H9 (cell line): Measurements from ENCODE around the gene GPX5. TPM values are rescaled to one million over a fixed set of nuclear protein-coding genes. Genes with fewer than 3 reads are reported as not detected.

Experiments
- DNase-seq: peaks from one replicate; pipeline ENCODE4 v3.0.0-alpha.2; 2017
- H2AFZ ChIP-seq: one replicate; pipeline ENCODE4 v1.6.1; 2013; ENCODE audit warnings: mild to moderate bottlenecking, low read length, control low read depth, moderate library complexity
- H2AK5ac ChIP-seq: 2 replicates; pipeline ENCODE4 v1.6.1; 2013; ENCODE audit warnings: low read length, control low read depth, mixed read lengths; ENCODE audit not compliant: insufficient read length
- H2BK120ac ChIP-seq: one replicate; pipeline ENCODE4 v1.6.1; 2013; ENCODE audit warnings: low read depth, mild to moderate bottlenecking, low read length, control low read depth, inconsistent platforms; ENCODE audit not compliant: poor library complexity, severe bottlenecking
- H2BK12ac ChIP-seq: 2 replicates; pipeline ENCODE4 v1.6.1; 2013; ENCODE audit warnings: low read length, control low read depth, mixed read lengths, low read depth; ENCODE audit not compliant: insufficient read length
- H2BK15ac ChIP-seq: 2 replicates; pipeline ENCODE4 v1.6.1; 2013; ENCODE audit warnings: low read depth, low read length, control low read depth
- H2BK20ac ChIP-seq: one replicate; pipeline ENCODE4 v1.6.1; 2013; ENCODE audit warnings: low read depth, mild to moderate bottlenecking, low read length, control low read depth, inconsistent platforms; ENCODE audit not compliant: poor library complexity, severe bottlenecking
- H2BK5ac ChIP-seq: 2 replicates; pipeline ENCODE4 v1.6.1; 2013; ENCODE audit warnings: low read length, control low read depth, mixed read lengths; ENCODE audit not compliant: insufficient read length
- H3K14ac ChIP-seq: 2 replicates; pipeline ENCODE4 v1.6.1; 2013; ENCODE audit warnings: low read length, control low read depth; ENCODE audit not compliant: insufficient read depth
- H3K18ac ChIP-seq: 2 replicates; pipeline ENCODE4 v1.6.1; 2013; ENCODE audit warnings: low read depth, mild to moderate bottlenecking, mixed read lengths, low read length, control low read depth; ENCODE audit not compliant: insufficient read length
- H3K23ac ChIP-seq: 2 replicates; pipeline ENCODE4 v1.6.1; 2013; ENCODE audit warnings: low read length, control low read depth, mixed read lengths, low read depth; ENCODE audit not compliant: insufficient read length
- H3K23me2 ChIP-seq: 2 replicates; pipeline ENCODE4 v1.6.1; 2013; ENCODE audit warnings: low read depth, mild to moderate bottlenecking, mixed read lengths, low read length, control low read depth; ENCODE audit not compliant: insufficient read length, poor library complexity, severe bottlenecking
- H3K27ac ChIP-seq: 2 replicates; pipeline ENCODE4 v1.5.1; 2013; ENCODE audit warnings: low read length, control low read depth, mixed read lengths, low read depth; ENCODE audit not compliant: insufficient read length
- H3K27me3 ChIP-seq: 2 replicates; pipeline ENCODE4 v1.6.1; 2013; ENCODE audit warnings: low read length, control low read depth, inconsistent platforms; ENCODE audit not compliant: insufficient read depth
- H3K4ac ChIP-seq: 2 replicates; pipeline ENCODE4 v1.6.1; 2013; ENCODE audit warnings: low read depth, mild to moderate bottlenecking, control low read depth, inconsistent platforms, low read length, moderate library complexity
- H3K4me1 ChIP-seq: 2 replicates; pipeline ENCODE4 v1.6.1; 2013; ENCODE audit warnings: low read length, control low read depth, inconsistent platforms; ENCODE audit not compliant: insufficient read depth
- H3K4me2 ChIP-seq: 2 replicates; pipeline ENCODE4 v1.6.1; 2013; ENCODE audit warnings: low read length, control low read depth, mixed read lengths; ENCODE audit not compliant: insufficient read length, insufficient read depth
- H3K56ac ChIP-seq: 2 replicates; pipeline ENCODE4 v1.6.1; 2013; ENCODE audit warnings: low read depth, mild to moderate bottlenecking, mixed read lengths, low read length, control low read depth; ENCODE audit not compliant: insufficient read length
- H3K79me1 ChIP-seq: 2 replicates; pipeline ENCODE4 v1.6.1; 2013; ENCODE audit warnings: low read depth, mild to moderate bottlenecking, moderate library complexity, low read length, control low read depth, inconsistent platforms; ENCODE audit not compliant: insufficient read depth, poor library complexity, severe bottlenecking
- H3K79me2 ChIP-seq: 2 replicates; pipeline ENCODE4 v1.6.1; 2013; ENCODE audit warnings: low read length, control low read depth, inconsistent platforms; ENCODE audit not compliant: insufficient read depth
- H3K9ac ChIP-seq: 2 replicates; pipeline ENCODE4 v1.6.1; 2013; ENCODE audit warnings: low read length, control low read depth, mixed read lengths; ENCODE audit not compliant: insufficient read length; ENCODE audit errors: extremely low read depth
- H3K9me3 ChIP-seq: one replicate; pipeline ENCODE4 v1.6.1; 2013; ENCODE audit warnings: low read depth, low read length, inconsistent platforms; ENCODE audit not compliant: control insufficient read depth
- H3T11ph ChIP-seq: one replicate; pipeline ENCODE4 v1.6.1; 2013; ENCODE audit warnings: mild to moderate bottlenecking, low read length, control low read depth, inconsistent platforms
- H4K20me1 ChIP-seq: one replicate; pipeline ENCODE4 v1.6.1; 2013; ENCODE audit not compliant: control insufficient read depth, insufficient read length, insufficient read depth
- H4K5ac ChIP-seq: 2 replicates; pipeline ENCODE4 v1.6.1; 2013; ENCODE audit warnings: low read depth, mild to moderate bottlenecking, mixed read lengths, low read length, control low read depth; ENCODE audit not compliant: insufficient read length
- H4K8ac ChIP-seq: replicated peaks from 2 replicates; pipeline ENCODE4 v1.6.1; 2013; ENCODE audit warnings: low read length, control low read depth, mixed read lengths, low read depth; ENCODE audit not compliant: insufficient read length
- H4K91ac ChIP-seq: 2 replicates; pipeline ENCODE4 v1.6.1; 2013; ENCODE audit warnings: low read depth, mild to moderate bottlenecking, moderate library complexity, mixed read lengths, low read length, control low read depth; ENCODE audit not compliant: insufficient read length
- H3K27ac Mint-ChIP-seq, 3 experiments: 2 replicates in 2 of 3; 3 replicates in 1 of 3; pipeline ENCODE4 v1.8.0; 2020 to 2021; ENCODE audit warnings: mixed read lengths in 3 of 3, mild to moderate bottlenecking in 1 of 3, moderate library complexity in 1 of 3
- H3K27me3 Mint-ChIP-seq: 2 replicates; pipeline ENCODE4 v1.8.0; 2021; ENCODE audit warnings: low read depth, mild to moderate bottlenecking, moderate library complexity, mixed read lengths
- H3K36me3 Mint-ChIP-seq, 3 experiments: 2 replicates in 2 of 3; 3 replicates in 1 of 3; pipeline ENCODE4 v1.8.0; 2020 to 2021; ENCODE audit warnings: low read depth in 3 of 3, mixed read lengths in 3 of 3; ENCODE audit not compliant: insufficient read depth in 1 of 3
- H3K4me1 Mint-ChIP-seq, 2 experiments: 2 replicates each; pipeline ENCODE4 v1.8.0; 2020; ENCODE audit warnings: mixed read lengths in 2 of 2
- H3K4me3 Mint-ChIP-seq, 2 experiments: 2 replicates in 1 of 2; 3 replicates in 1 of 2; pipeline ENCODE4 v1.8.0; 2020 to 2021; ENCODE audit warnings: mild to moderate bottlenecking in 2 of 2, mixed read lengths in 2 of 2, moderate library complexity in 1 of 2
- H3K9me3 Mint-ChIP-seq, 2 experiments: 2 replicates in 1 of 2; 3 replicates in 1 of 2; pipeline ENCODE4 v1.8.0; 2020; ENCODE audit warnings: mild to moderate bottlenecking in 2 of 2, mixed read lengths in 2 of 2, moderate library complexity in 1 of 2
- WGBS: extraction: QIAGEN DNeasy Blood & Tissue Kit; methylation state at CpG from one replicate; pipeline ENCODE4 v1.1.7; 2013; ENCODE audit warnings: missing lambda C conversion rate, low lambda C conversion rate, mixed read lengths; ENCODE audit not compliant: insufficient read length; ENCODE audit errors: extremely low coverage; 5-methylcytosine and 5-hydroxymethylcytosine counted together
- total RNA-seq: library from RNA; stranded (reverse); gene quantifications from 2 replicates; pipeline ENCODE4 v1.2.1, GENCODE V29; 2021
- TF ChIP-seq, protein P1 (sequence below): fragments of 200-600 bp; sonication (generic); conservative IDR thresholded peaks from 3 replicates; pipeline ENCODE4 v1.8.0; 2021; ENCODE audit warnings: antibody characterized with exemption, mild to moderate bottlenecking

GPX5 gene
- total RNA-seq, 1 experiment from 2014 or later = not detected

DNA sequence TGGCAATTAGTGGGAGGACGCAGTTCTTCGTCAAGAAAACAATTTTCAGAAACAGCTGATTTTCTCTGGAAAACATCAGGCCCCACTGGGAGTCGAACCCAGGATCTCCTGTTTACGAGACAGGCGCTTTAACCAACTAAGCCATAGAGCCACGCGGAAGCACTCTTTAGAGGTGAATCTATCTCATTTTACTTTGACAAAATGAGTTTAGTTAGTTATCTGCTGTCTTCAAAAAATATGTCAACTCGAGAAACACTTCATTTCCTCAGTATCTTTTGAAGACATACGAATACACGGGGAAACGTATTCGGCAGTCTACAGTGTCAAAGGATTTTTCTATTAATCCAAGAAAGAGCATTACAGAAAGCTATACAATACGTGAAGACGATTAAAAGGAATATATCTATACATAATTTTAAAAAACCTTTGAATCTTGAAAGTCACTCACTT, 36.7 kb upstream of the GPX5 start:
- H3K36me3 Mint-ChIP-seq = no peaks in the 10 kb centered on the region
- no peak overlapping the region for H3K9ac ChIP-seq
- H2BK12ac ChIP-seq = no peak overlapping the region
- WGBS = no CpG with 5 or more reads among the region's 14 CpGs
- TF ChIP-seq, protein P1, sequence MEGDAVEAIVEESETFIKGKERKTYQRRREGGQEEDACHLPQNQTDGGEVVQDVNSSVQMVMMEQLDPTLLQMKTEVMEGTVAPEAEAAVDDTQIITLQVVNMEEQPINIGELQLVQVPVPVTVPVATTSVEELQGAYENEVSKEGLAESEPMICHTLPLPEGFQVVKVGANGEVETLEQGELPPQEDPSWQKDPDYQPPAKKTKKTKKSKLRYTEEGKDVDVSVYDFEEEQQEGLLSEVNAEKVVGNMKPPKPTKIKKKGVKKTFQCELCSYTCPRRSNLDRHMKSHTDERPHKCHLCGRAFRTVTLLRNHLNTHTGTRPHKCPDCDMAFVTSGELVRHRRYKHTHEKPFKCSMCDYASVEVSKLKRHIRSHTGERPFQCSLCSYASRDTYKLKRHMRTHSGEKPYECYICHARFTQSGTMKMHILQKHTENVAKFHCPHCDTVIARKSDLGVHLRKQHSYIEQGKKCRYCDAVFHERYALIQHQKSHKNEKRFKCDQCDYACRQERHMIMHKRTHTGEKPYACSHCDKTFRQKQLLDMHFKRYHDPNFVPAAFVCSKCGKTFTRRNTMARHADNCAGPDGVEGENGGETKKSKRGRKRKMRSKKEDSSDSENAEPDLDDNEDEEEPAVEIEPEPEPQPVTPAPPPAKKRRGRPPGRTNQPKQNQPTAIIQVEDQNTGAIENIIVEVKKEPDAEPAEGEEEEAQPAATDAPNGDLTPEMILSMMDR = no peak
- no peak overlapping the region for H3K14ac ChIP-seq
- no peak overlapping the region for H2BK20ac ChIP-seq
- H2AK5ac ChIP-seq = no peak overlapping the region
- no peak overlapping the region for H4K5ac ChIP-seq
- no peak for DNase-seq
- H3K4me1 Mint-ChIP-seq = peaks cover 9 to 13% of the 10 kb centered on the region in 2 experiments
- H4K91ac ChIP-seq = no peak overlapping the region
- no peak overlapping the region for H2BK15ac ChIP-seq
- no peak overlapping the region for H3K4ac ChIP-seq
- H3K79me1 ChIP-seq = no peaks in the 10 kb centered on the region
- H3K9me3 Mint-ChIP-seq = no peaks in the 10 kb centered on the region
- H3K23ac ChIP-seq = no peak overlapping the region
- no peaks in the 10 kb centered on the region for H3K4me1 ChIP-seq
- H3K79me2 ChIP-seq = no peaks in the 10 kb centered on the region
- H4K8ac ChIP-seq = no peak overlapping the region
- H2BK5ac ChIP-seq = no peak overlapping the region
- no peaks in the 10 kb centered on the region for H3K9me3 ChIP-seq
- H2AFZ ChIP-seq = peak overlapping the region; percentile 81
- peak overlapping the region; percentile 86 to 92 for H3K4me3 Mint-ChIP-seq
- H3K23me2 ChIP-seq = peaks cover 12% of the 10 kb centered on the region
- H3K27me3 Mint-ChIP-seq = no peaks in the 10 kb centered on the region; the same call in 1 of the 2 replicates
- no peak overlapping the region for H3K56ac ChIP-seq
- no peak overlapping the region for H3T11ph ChIP-seq
- H3K4me2 ChIP-seq = peak overlapping the region; percentile 96
- H3K18ac ChIP-seq = no peak overlapping the region
- H2BK120ac ChIP-seq = no peak overlapping the region
- peak overlapping the region in 1 of 3 experiments; percentile 93; a peak in 3 of 7 replicates for H3K27ac Mint-ChIP-seq
- H3K27me3 ChIP-seq = no peaks in the 10 kb centered on the region
- H3K27ac ChIP-seq = no peak overlapping the region
- H4K20me1 ChIP-seq = no peaks in the 10 kb centered on the region
